Smooth muscle cell (in vitro differentiated cells): ENCODE results near the gene RPL3. TPM values are rescaled to one million over a fixed set of nuclear protein-coding genes. Genes with fewer than 3 reads are reported as not detected.

Experiments
- DNase-seq: peaks from one replicate; lab custom pipeline; 2025; ENCODE audit not compliant: unreplicated experiment; lab: John Stamatoyannopoulos, UW
- H2AFZ ChIP-seq: fragments of 200-600 bp; sonication (generic); 2 replicates; pipeline ENCODE4 v1.6.0; 2016; ENCODE audit warnings: antibody characterized with exemption, low read depth, mild to moderate bottlenecking
- H3F3A ChIP-seq: fragments of 200-600 bp; sonication (generic); 2 replicates; pipeline ENCODE4 v1.6.0; 2017; ENCODE audit warnings: antibody characterized with exemption, low read depth
- H3K27ac ChIP-seq: fragments of 200-600 bp; sonication (generic); 2 replicates; pipeline ENCODE4 v1.5.1; 2016; ENCODE audit warnings: low read depth, mild to moderate bottlenecking
- H3K27me3 ChIP-seq: fragments of 200-600 bp; sonication (generic); 2 replicates; pipeline ENCODE4 v1.6.1; 2016; ENCODE audit warnings: low read depth, mild to moderate bottlenecking
- H3K36me3 ChIP-seq: fragments of 200-600 bp; sonication (generic); 2 replicates; pipeline ENCODE4 v1.5.1; 2016; ENCODE audit warnings: low read depth
- H3K4me1 ChIP-seq: fragments of 200-600 bp; sonication (generic); 2 replicates; pipeline ENCODE4 v1.5.1; 2016; ENCODE audit warnings: low read depth
- H3K4me2 ChIP-seq: fragments of 200-600 bp; sonication (generic); 2 replicates; pipeline ENCODE4 v1.6.0; 2016; ENCODE audit warnings: mild to moderate bottlenecking
- H3K4me3 ChIP-seq: fragments of 200-600 bp; sonication (generic); 2 replicates; pipeline ENCODE4 v1.5.1; 2016; ENCODE audit warnings: mild to moderate bottlenecking
- H3K79me2 ChIP-seq: fragments of 200-600 bp; sonication (generic); 2 replicates; pipeline ENCODE4 v1.6.0; 2016; ENCODE audit warnings: low read depth, mild to moderate bottlenecking
- H3K9ac ChIP-seq: fragments of 200-600 bp; sonication (generic); 2 replicates; pipeline ENCODE4 v1.6.0; 2016; ENCODE audit warnings: low read depth
- H3K9me3 ChIP-seq: fragments of 200-600 bp; sonication (generic); replicated peaks from 2 replicates; pipeline ENCODE4 v1.5.1; 2016; ENCODE audit warnings: low read depth
- H4K20me1 ChIP-seq: fragments of 200-600 bp; sonication (generic); 2 replicates; pipeline ENCODE4 v1.6.0; 2016; ENCODE audit warnings: low read depth
- CTCF ChIP-seq: fragments of 200-600 bp; sonication (generic); IDR thresholded peaks from 2 replicates; pipeline ENCODE4 v1.5.1; 2017; ENCODE audit warnings: borderline replicate concordance, mild to moderate bottlenecking, antibody characterized with exemption; ENCODE audit not compliant: insufficient read depth, poor library complexity, severe bottlenecking
- WGBS: methylation state at CpG from one replicate; pipeline ENCODE4 v1.1.7; 2016; ENCODE audit warnings: low lambda C conversion rate; 5-methylcytosine and 5-hydroxymethylcytosine counted together
- polyA plus RNA-seq: library from polyadenylated mRNA; unstranded; fragments of >200 nt; fragmentation: Nextera tagmentation; extraction: Ambion mirVana; gene quantifications from 2 replicates; pipeline ENCODE4 v1.2.1, GENCODE V29; 2016
- total RNA-seq: library from RNA; depleted of rRNA; stranded (reverse); fragments of >200 nt; gene quantifications from 2 replicates; pipeline ENCODE4 v1.2.3, GENCODE V29; 2014

The RPL3 gene
- total and polyA plus RNA-seq, 2 experiments from 2014 or later, result 717 to 1,022 TPM

DNA sequence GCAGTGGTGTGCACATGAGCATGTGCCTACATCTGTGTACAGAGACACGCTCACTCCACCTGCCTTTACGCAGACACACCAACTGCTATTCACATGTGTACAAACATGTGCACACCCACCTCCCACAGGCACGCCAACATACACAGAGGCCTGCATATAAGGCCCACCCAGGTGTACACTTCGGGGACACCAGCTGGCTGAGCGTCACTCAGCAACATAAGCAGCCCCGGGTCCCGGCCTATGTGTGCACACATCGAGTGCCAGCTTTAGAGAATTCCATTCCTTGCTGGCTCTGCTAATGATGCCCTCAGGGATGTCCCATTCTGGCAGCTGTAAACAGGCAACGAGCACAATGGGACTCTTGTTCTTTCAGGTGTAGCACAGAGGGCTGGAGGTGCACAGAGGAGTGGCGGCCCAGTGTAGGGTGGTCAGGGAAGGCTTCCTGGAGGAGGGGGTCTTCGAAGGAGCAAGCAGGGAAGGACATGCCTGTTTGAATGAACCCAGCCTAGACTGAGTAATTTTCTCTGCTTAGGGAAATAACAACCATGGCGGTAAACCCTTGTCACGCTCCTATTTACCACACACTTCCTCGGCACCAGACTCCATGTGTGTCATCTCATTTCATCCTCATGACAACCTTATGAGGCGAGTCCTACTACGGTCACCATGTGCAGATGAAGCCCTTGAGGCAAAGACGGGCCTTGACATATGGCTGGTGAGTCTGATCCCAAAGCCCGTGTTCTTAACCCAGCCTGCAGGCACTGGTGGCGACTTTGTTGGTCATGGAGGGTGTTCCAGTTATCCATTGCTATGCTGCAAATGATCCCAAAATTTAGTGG lies 35.1 kb downstream of the RPL3 start:
- H3K36me3 ChIP-seq, result no peaks in the 10 kb centered on the region
- no peak overlapping the region for H3K4me3 ChIP-seq
- no peak overlapping the region for H3K27ac ChIP-seq
- TF ChIP-seq CTCF, result no peak
- H2AFZ ChIP-seq, result no peak overlapping the region
- no peak overlapping the region for H3K9ac ChIP-seq
- WGBS, result 84% methylated on average over 19 of the region's 19 CpGs
- no peaks in the 10 kb centered on the region for H3K4me1 ChIP-seq
- H3K79me2 ChIP-seq, result no peaks in the 10 kb centered on the region
- H4K20me1 ChIP-seq, result no peaks in the 10 kb centered on the region
- H3F3A ChIP-seq, result peaks cover 9% of the 10 kb centered on the region
- H3K27me3 ChIP-seq, result no peaks in the 10 kb centered on the region
- H3K9me3 ChIP-seq, result no peaks in the 10 kb centered on the region
- H3K4me2 ChIP-seq, result no peak overlapping the region
- no peak for DNase-seq

DNA sequence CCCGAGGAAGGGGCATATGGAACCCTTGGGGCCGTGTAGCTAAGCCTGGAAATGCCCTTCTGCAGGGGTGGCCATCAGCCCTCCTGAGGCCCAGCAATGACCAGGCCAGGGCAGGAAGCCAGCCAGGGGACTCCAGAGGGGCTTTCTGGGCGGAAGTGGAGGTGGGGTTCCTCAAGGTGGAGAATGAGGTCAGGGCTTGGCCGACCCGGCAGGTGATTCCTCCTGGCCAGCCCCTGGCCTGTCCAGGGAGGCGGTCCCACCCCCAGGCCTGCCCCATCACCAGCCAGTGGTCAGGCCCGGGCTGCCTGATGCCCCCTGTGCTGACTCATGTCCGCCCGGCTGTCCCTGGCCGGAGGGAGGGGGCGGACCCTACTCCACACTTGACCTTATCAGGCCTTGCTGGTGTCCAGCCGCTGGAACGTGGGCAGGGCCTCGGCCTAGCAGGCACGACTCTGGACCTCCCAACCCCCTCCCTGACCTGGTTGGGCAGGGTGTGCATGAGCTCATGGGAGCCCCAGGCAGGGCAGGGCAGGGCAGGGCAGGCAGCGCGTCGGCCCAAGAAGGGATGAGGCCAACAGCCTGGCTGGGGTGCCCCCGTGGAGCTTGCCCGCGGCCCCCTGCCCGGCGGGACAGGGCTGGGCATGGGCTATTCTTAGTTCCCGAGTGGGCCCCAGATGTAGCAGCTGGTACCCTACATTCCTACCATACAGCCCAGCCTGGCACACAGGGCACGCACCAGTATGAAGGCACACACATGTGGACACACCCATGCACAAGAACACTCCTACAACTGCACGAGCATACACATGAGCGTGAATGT lies 35.9 kb downstream of the RPL3 start:
- 63% methylated on average over 27 of the region's 27 CpGs for WGBS
- H4K20me1 ChIP-seq, result no peaks in the 10 kb centered on the region
- no peaks in the 10 kb centered on the region for H3K27me3 ChIP-seq
- DNase-seq, result no peak
- no peaks in the 10 kb centered on the region for H3K36me3 ChIP-seq
- no peaks in the 10 kb centered on the region for H3K4me1 ChIP-seq
- no peaks in the 10 kb centered on the region for H3K79me2 ChIP-seq
- H3K4me3 ChIP-seq, result no peak overlapping the region
- no peaks in the 10 kb centered on the region for H3K9me3 ChIP-seq
- no peak overlapping the region for H2AFZ ChIP-seq
- H3K27ac ChIP-seq, result no peak overlapping the region
- peaks cover 9% of the 10 kb centered on the region for H3F3A ChIP-seq
- TF ChIP-seq CTCF, result no peak
- H3K9ac ChIP-seq, result no peak overlapping the region
- peak overlapping the region; percentile 22 for H3K4me2 ChIP-seq

- H4K20me1 ChIP-seq, result no peaks in the 10 kb centered on the region
- no peaks in the 10 kb centered on the region for H3K27me3 ChIP-seq
- no peaks in the 10 kb centered on the region for H3K4me1 ChIP-seq
- peaks cover 9% of the 10 kb centered on the region for H3F3A ChIP-seq
- no peak for DNase-seq
- H2AFZ ChIP-seq, result no peak overlapping the region
- H3K9ac ChIP-seq, result no peak overlapping the region
- H3K27ac ChIP-seq, result no peak overlapping the region
- no peak overlapping the region for H3K4me2 ChIP-seq
- no peak for TF ChIP-seq CTCF
- H3K4me3 ChIP-seq, result no peak overlapping the region
- H3K79me2 ChIP-seq, result no peaks in the 10 kb centered on the region
- H3K36me3 ChIP-seq, result no peaks in the 10 kb centered on the region
- H3K9me3 ChIP-seq, result no peaks in the 10 kb centered on the region
- 74% methylated on average over 9 of the region's 9 CpGs for WGBS
Observed at GRCh38 chr22:39282645-39283321, 36.6 kb downstream of the RPL3 start.
